IPS-NIHi7 (cell line): ENCODE measurements around the gene TAL1.
A peak's percentile ranks its signal among the peaks of the same experiment; 100 is the strongest.

Experiments
- DNase-seq: peaks from one replicate; pipeline ENCODE4 v3.0.0; 2012; ENCODE audit warnings: mixed read lengths; ENCODE audit errors: extremely low spot score

The TAL1 gene

DNA sequence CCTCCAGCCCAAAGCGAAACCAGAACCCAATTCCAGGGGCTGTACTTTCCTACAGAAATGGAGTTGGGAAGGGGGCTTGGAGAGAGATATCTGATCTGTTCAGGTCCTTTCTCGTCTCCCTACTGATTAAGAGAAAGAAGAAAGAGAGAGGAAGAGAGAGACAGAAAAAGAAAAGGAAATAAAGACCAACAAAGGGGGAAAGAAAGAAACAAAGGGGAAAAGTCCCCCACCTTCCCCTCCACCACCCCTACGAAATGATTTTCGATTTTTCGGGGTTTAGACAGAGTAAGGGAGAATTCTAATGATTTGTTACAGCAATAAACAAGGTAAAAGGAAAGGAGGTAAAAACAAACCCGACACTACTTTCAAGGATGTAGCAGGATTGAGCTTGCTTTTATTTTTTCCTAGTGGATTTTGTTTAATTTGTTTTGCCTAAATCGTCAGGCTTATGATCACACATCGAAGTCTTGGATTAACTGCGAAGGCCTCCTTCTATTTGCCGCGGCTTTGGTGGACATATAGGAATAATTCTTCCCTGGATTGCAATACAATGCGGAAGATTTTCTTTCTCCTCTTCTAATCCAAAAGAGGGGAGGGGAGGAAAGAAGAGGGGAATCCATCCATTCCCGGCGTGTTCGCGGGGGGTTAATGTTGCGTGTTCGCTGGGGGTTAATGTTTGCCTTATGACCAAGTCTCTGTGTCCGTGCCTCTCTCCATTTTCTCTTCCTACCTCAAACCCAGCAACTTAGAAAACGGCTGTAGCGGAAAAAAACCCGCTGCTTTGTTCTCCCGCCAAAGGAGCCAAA, 1.9 kb downstream of the TAL1 start:
- DNase-seq = peak; percentile 20

DNA sequence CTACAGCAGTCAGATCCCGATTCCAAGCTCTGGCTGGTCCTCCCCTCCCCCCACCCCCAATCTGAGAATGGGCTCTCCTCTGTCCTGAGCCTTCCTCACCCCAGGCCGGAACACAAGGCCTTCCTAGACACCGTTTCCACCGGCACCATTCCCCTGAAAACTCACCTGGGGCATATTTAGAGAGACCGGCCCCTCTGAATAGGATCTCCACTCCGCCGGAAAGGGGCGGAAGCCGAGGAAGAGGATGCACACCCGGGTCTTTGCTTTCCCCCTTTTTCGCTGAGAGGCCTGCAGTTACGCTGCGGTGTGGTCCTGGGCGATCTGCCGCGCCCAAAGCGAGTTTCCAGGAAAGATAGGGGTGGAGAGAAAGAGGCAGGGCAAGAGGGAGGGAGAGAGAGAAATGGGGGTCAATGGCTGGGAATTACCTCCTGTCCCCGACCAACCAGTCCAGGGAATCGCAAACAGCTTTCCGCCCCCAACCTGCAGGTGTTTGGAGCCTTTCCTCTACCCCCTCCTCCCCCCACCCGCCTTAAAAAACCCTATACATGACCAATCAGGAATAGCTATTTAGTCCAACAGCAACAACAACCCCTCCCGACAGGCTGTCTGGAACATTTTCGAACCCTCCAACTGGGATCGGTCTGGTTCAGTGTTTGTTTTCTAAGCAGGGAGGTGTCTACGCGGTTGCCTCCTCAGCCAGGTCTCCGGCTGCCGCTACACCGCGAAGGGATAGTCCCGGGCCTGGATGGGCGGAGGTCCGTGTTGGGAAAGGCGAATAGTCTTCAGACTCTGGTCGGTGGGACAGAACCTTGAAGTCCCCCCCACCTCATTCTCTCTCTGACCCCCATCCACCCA, 2.8 kb downstream of the TAL1 start:
- peak; percentile 50 for DNase-seq

DNA sequence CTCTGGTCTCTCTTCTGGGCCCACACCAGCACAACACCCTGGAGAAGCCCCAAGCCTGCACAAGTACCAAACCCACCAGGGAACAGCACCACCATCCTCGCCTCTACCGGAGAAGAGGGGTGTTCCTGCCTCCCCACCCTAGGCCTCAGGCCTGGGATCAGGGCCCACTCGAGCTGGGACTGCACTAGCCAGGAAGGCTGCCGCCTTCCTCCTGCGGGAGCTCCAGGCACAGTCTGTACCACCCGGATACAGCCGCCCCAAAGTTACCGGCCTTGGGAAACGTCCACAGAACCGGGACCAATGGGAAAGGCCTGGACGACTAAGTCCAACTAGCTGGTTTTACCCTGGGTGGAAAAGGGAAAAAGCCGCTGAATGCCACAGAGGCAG, 3.4 kb downstream of the TAL1 start:
- DNase-seq = no peak

DNA sequence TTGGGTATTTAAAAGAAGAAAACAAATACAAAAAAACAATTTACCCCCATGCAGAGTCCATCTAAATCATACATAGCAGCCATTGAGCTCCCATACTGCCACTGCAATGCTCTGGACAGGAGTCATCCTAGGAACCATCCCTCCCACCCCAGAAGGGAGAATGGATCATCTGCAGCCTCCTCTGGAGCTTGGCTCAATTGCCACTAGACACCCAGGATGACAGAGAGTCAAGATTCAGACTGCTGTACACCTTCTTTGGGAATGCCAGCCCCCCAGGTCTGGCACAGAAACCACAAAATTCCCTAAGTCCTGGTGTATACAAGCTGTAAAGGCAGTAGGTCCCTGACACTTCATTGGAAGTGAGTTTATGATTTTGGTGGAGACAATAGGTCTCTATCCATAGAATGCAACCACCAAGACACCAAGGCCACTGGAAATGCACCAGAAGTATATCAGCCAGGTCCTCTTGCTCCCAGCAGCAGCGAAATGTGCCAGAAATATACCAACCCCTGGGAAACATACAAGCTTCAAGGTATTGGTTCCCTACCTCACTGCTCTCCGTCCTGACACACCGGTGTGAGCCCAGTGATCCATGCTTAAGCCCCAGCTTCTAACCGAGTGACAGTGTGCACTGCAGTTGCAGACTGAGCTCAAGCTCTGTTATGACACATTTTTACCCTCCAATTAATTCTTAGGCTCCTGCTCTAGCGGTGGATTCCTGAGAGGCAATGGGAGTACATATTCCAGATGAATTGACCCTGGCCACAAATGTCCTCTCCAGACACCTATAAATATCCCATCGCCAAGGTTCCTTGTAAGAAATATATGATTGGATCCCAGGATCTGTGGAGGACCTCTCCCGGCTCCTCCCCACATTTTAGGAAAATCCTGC, 4.4 kb downstream of the TAL1 start:
- DNase-seq = no peak

DNA sequence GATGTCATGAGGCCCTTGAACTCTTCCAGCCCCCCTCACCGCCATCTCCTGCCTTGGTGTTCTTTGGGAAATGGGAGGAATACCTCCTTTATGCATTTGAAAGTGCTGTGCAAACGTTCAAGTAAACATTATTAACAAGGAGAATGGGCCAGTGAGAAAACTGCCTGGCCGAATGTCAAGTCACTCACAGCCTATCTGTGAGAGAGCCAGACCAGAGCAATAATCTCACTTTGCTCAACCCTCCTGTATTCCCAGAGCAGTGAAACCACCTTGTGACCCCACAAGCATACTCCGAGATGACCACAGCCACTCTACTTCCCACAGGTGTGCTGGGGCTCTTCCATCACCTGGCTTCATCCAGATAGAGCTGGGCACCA, 5.2 kb downstream of the TAL1 start:
- no peak for DNase-seq

DNA sequence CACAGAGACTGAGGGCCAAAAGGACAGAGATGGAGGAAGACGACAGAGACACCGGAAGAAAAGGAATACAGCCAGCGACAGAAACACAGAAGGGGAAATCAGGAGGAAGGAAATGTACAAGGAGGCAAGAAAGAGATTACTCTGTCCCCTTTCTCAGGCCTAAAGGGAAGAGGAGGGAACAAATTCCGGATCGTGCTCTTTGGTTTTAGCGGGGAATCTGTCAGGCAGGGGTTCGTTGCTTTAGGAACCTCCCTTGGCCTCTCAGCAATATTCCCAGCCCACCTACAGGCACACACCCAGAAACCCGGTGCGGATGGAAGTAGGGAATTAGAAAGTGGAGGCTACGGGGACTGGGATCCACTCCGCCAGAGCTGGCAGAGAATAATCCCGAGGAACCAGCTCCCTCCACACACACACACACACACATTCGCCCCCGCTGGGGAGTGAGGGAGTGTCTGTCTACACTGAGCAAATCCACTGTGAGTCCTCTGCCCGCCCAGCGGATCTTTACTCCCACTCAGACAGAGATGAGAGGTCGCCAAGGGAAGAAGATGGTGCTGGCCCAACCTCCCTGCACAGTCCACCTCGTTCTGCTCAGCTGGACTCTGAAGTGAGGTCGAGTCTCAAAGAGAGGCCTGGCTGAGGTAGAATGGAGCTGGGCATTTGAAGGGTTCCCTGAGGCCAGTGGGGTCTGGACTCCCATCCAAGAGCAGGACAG, 5.7 kb downstream of the TAL1 start:
- no peak for DNase-seq

DNA sequence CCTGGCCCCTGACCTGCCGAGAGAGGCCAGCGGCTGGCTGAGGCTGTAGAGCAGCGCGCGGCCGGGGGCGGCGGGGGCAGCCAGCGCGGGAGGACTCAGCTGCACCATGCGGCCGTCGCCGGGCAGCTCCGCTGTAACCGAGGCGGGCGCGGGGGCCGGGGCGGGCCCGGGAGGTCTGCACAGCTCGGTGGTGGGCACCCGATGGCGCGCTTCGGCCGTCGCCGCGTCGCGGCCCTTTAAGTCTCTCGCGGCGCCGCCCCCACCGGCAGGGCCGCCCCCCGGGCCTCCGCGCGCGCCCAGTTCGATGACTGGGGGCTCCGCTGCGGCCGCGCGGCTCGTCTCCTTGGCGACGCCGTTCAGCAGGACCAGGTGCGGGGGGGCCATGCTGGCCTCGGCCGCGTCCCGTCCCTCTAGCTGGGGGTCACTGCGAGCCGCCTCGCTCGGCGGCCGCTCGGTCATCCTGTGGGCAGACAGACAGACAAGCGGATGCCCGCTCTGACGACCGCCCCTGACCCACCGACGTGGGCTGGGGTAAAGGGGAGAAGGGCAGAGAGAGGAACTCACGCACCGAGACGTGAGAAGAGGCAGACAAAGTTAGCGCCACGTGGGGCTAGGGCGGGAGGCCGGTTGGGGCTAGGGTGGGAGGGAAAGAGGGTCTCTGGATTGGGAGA, 6.5 kb downstream of the TAL1 start:
- peak; percentile 30 for DNase-seq

DNA sequence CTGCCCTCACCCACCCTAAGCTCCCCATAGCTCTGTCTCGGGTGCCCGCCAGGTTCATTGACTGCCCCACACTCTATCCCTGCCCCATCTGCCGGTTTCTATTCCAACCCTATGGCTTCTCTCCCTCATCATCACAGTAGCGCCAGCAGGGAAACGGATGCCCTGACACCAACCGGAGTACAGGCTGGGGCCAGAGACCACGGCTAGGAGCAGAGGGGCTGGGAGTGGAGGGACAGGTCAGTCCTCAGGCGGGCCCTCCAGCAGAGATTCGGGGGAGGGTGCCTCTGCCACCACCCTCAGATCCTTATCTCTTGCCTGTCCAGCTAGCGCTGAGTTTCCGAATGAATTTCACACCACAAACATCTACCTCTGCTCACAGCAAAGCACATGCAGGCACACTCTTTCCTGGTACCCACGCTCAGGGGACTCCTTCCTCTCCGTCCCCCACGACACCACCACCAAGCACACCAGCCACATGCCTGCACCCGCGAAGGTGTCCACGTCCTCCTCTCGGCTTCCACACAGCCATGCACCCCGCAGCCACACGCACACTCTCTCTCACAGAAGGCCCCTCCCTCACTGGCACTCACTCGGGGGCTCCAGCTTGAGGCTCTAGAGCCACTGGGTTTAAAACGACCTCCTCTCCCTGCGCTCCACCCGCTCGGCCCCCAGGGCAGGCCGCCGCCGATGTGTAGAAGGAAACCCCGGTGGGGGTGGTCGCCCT, 7.2 kb downstream of the TAL1 start:
- no peak for DNase-seq

DNA sequence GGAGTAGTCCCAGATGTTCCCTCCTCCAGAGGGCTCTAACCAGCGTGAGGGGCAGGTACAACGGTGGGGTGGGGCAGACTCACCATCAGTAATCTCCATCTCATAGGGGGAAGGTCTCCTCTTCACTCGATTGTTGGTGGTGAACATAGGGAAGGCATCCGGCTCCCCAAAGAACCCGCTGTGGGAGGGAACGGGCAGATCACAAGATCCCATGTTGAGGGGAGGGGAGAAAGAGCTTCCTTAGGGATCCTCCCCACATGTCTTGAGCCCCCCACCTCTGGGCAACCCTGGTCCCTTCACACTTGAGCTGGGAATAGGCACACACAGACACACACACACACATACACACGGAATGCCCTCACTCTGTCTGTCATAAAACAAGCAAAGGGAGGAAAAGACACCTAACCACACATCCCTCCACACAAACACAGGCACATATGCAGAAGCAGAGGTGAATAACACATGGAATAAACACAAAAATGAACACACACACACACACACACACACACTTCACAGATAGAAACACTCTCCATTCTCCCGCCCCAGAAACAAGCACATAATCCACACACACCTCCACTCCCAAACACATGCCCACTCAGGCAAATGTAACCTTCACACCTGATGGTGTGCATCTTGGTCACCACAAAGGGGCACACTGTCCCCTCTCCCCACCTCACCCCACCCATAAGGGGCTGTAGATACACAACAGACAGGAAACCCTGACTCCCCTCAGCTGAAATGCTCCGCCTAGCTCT, 7.9 kb downstream of the TAL1 start:
- DNase-seq = no peak

DNA sequence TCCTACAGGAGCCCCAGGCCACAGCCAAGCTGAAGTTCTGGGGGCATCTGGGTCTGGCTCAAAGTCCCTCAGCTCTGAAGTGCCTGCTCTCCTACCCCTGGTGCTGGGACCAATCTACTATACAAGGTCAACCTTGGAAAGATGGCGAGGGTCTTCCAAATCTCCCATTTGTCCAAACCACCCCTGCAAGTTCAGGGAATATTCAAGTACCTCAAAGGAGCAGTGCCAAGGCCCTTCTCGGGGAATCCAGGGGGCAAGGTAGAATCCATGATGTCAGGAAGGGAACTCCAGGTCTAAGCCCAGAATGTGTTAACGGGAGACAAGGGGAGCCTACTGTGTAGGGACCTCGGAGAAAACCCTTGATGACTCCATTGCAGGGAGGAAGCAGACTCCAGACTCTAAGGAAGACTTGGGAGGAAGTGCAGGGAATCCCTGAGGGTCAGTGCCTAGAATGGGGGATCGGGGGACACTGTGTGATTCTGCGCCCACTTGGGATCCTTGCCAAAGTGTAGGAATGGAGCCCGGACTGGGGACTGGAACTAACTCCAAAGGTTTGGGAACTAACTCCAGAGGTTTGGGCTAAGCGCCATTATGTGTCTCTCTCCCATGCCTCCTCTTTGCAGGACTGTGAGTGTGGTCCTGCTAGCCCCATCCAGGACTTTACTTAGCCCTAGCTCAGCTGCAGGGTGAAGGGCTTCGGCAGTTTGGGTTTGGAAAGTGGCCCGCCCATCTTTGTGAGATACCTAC, 8.7 kb downstream of the TAL1 start:
- no peak for DNase-seq

DNA sequence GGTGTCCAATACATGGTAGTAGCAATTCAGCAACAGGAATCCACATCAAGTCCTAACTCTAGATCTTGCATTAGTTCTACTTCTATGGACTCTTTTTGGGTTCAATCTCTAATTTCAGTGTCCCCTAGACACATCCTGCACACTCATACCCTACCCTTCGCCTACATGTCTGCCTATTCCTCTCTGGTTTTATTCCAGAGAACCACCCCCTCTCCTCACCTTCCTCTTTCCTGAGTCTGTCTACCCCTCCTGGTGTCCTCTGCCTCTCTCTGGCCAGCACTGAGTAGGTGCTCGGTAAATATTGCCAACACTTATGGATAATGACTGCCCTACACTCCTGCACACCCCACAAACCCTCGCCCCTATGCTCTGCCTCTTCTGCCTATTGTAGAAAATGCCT, 9.5 kb downstream of the TAL1 start:
- DNase-seq = no peak

DNA sequence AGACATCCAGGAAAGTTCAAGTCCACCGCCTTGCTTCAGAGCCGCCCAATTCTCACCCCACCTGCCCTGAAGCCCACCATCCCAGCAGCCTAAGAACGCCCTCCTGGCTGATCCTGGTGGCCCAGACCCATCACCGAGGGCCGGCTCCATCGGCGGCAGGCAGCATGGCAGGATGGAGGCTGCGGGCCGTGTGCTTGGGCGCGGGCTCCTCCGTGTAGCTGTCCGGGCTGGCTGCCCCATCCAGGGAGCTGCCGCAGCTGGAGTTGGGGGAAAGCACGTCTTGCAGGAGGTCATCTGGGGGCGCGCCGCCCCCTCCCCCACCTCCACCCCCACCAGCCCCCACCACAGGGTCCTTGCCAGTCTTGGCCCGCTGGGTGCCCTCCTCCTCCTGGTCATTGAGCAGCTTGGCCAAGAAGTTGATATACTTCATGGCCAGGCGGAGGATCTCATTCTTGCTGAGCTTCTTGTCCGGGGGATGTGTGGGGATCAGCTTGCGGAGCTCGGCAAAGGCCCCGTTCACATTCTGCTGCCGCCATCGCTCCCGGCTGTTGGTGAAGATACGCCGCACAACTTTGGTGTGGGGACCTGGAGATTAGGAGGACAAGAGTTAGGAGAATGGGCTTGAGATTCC, 12.3 kb downstream of the TAL1 start:
- no peak for DNase-seq

DNA sequence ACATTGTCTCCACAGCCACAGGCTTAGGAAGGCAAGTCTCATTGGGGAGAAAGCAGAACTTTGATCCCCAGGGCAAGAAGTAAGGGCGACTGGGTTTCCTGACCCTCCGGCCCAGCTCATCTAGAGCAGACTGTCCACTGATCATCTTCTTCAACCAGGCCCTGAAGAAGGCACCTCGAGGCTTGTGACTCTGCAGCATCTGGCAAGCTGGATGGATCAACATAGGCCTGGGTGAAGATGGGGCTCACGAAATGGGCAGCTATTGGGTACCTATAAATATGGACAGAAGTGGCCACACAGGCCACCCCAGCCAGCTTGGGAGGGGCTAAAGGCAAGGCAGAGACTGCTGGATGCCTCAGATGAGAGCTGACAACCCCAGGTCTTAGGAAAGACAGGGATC, 13.0 kb downstream of the TAL1 start:
- no peak for DNase-seq

DNA sequence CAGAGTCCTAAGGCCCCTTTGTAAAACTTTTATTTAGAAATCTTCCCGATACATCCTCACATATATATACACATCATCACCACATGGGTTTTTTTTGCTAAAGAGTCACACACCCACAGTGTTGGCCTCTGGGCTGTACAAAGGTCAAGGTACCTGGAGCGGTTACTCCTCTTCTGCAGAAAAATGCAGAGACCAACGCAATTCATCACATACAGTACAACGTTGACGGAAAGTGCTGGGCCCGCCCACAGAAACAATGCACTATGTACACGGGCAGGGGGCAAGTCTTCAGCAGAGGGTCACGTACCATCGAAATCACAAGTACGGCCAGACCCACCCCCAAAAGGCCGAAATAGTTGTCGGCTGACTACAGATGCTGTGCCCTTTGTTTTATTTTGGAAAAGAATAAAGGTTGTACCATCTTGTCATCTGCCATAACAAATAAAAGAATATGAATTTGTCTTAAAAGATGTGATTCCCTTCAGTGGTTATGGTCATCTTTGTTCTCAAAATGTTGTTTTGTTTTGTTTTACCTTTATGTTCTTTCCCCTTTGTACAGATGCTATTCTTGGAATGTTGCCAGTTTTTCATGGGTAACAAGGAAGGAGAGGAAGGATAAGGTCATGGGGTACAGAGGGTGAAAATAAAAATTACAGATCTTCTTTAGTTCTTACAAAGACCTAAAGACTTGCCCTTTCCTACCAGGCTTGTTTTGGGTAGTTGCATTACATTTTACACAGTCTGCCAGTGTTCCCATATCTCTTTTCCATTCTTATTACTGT, 15.6 kb downstream of the TAL1 start:
- no peak for DNase-seq

DNA sequence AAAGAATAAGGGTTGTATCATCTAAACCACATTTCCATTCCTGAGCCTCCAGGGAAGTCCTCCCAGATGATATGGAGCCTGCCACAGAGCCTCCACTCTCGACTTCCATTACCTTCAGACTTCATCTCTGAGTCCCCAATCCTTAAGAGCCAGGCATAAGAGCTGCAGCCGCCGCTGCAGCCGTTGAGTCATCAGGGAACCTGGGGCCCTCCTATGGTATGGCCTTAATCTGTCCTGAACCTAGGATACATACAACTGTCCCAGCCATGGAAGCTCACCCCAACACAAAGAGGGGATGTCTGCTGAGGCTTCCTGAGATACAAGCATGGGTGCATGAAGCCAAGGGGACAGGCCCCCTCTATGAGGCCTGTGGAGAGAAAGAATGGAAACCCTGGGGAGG, 16.3 kb downstream of the TAL1 start:
- DNase-seq = no peak

DNA sequence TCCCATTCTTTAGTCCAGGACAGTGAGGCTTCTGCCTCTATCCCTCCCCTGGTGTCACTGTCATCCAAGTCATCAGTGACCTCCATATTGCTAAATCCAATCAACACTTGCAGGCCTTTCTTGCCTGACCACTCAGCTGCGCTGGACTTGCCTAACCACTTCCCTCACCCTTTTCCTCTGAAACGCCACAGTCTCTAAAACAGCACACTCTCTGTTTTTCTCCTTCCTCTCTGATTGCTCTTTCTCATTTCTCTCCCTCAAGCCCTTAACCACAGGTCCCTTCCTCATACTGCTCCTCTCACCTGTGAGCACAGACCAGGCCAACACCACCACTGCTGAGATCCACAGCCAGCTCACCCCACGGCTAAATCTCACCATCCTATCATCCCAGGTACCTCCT, 17.5 kb downstream of the TAL1 start:
- DNase-seq = no peak

DNA sequence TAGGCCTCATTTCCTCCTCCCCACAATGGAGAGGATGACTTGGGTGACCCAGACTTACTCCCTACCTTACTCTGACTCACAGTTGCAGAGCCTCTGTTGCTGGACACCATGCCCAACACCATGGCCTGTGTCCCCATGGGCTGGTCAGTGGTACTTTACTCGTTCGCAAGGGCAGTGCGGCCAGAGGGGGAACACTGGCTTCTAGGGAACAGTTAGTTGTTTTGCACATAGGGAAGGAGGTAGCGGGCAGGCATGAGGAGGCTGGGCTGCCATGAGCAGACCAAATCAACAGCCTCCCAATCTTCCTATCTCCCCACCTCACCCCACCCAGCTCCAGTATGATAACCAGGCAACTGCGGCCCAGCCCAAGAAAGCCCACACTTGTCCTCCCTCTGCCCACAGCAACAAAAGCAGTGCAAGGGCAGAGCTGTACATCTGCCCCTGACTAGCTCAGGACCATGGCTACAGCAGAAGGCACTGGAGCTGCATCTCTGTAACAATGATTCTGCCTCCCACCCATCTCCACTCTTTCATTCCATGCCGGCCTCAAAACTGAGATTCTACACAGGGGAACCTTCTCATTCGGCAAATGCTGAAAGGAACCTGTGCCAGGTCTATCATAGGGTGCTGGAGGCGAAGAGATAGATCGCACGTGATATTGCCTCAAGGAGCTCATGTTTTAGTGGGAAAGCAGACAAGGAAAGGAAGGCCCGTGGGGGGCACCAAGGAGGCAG, 18.6 kb downstream of the TAL1 start:
- no peak for DNase-seq
